ENCODE data around the gene SCARF2. TPM values are rescaled to one million over a fixed set of nuclear protein-coding genes. Genes with fewer than 3 reads are reported as not detected.
"Not testable (repeated sequence)": the region's sequence is repeated elsewhere in the genome, so short reads cannot be mapped to it uniquely, and the experiment has no call there.

Gene SCARF2
- total RNA-seq, 2 experiments from 2014 or later = 1.5 to 1.7 TPM

GRCh38 chr22:20456722-20457076 is 19.1 kb upstream of the SCARF2 start:
- no peak for DNase-seq
- H3K27ac Mint-ChIP-seq = peak overlapping the region; percentile 62
- H3K27me3 Mint-ChIP-seq = no peaks in the 10 kb centered on the region
- peaks cover 12% of the 10 kb centered on the region for H3K4me1 Mint-ChIP-seq
- ATAC-seq (ENCODE audit: low read depth) = no peak
- H3K4me3 Mint-ChIP-seq = no peak overlapping the region
- no peaks in the 10 kb centered on the region for H3K9me3 Mint-ChIP-seq
- peaks cover 21% of the 10 kb centered on the region for H3K36me3 Mint-ChIP-seq
- POLR2A ChIA-PET = interaction anchor here (0.8 to 1.2 kb wide), 3 partner anchors 16 to 38 kb away, joined by 3 to 5 read pairs (median 3); no protein-coding TSS in a partner anchor

- Mint-ChIP-seq H3K4me1 (peaks cover 12% of the 10 kb centered on the region), H3K27me3 (no peaks in the 10 kb centered on the region), H3K9me3 (no peaks in the 10 kb centered on the region), H3K4me3 (no peak overlapping the region), H3K27ac (peak overlapping the region; percentile 62), H3K36me3 (peaks cover 21% of the 10 kb centered on the region)
- ATAC-seq (ENCODE audit: low read depth) (peak; percentile 84), DNase-seq (peak; percentile 74)
- POLR2A ChIA-PET = interaction anchor here (0.8 to 1.2 kb wide), 3 partner anchors 15 to 38 kb away, joined by 3 to 5 read pairs (median 3); no protein-coding TSS in a partner anchor
These were observed 18.6 kb upstream of the SCARF2 start for GRCh38 chr22:20456064-20456721.

DNA sequence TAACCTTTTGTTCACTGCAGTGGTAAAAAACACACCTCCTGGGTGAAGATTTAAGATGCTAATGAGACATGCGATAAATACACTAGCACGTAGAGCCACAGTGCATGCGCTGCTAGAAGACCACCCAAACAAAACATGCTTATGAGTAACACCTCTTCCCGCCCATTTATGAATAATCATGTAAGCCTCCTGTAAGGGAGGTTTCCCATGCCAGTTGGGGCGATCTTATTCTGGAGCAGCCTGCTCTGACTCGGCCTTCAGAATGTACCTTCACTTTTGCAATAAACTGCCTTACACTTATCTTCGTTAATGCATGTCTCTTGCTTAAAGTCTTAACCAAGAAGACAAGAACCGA is 18.1 kb upstream of the SCARF2 start:
- Mint-ChIP-seq H3K27ac (no peak overlapping the region), H3K36me3 (peaks cover 17% of the 10 kb centered on the region), H3K4me3 (no peak overlapping the region), H3K4me1 (peaks cover 12% of the 10 kb centered on the region), H3K9me3 (no peaks in the 10 kb centered on the region), H3K27me3 (no peaks in the 10 kb centered on the region)
- no peak for ATAC-seq (ENCODE audit: low read depth)
- no peak for DNase-seq
- POLR2A ChIA-PET = interaction anchor here (1.0 to 1.2 kb wide), 2 partner anchors 37 kb away, joined by 4 to 5 read pairs; no protein-coding TSS in a partner anchor

DNA sequence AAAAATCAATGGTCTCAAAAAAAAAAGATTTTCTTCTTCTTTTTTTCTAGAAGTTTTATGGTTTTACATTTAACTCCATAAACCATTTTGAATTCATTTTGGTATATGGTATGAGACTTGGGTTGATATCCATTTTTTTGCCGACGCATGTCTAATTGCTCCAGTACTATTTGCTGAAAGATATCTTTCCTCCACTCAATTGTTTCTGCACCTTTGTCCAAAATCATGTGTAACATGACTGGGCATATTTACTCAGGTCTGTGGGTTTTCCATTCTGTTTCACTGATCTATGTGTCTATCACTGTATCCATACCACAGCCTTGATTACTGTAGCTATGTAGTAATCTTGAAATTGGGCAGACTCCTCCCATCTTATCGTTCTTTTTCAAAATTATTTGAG is 15.6 kb upstream of the SCARF2 start:
- ATAC-seq (ENCODE audit: low read depth) = no peak
- Mint-ChIP-seq H3K4me3 (no peak overlapping the region), H3K27ac (no peak overlapping the region), H3K27me3 (no peaks in the 10 kb centered on the region), H3K4me1 (peaks cover 11% of the 10 kb centered on the region), H3K36me3 (peaks cover 11% of the 10 kb centered on the region), H3K9me3 (no peaks in the 10 kb centered on the region)
- POLR2A ChIA-PET = no interaction called here
- no peak for DNase-seq

DNA sequence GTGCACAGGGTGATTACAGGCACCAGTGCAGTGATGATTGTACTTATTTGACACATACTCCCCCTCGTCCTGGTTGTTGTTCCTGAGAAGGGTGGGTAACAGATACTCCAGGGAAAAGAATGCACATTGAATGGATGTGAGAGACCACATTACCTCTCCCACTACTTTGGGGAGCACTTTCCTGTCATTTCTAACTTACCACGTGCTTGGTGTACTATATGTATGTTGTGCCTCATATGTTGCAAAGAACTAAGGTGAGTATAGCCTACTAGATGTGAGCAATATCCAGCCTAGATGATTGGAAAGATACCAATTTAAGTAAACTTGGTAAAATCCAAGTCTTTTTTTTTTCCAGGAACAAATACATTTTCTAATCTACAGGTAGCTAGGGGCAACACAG is 14.3 kb upstream of the SCARF2 start:
- no peak for ATAC-seq (ENCODE audit: low read depth)
- no peak overlapping the region for H3K4me3 Mint-ChIP-seq
- H3K27me3 Mint-ChIP-seq = no peaks in the 10 kb centered on the region
- H3K4me1 Mint-ChIP-seq = peaks cover 11% of the 10 kb centered on the region
- H3K36me3 Mint-ChIP-seq = peaks cover 11% of the 10 kb centered on the region
- POLR2A ChIA-PET = no interaction called here
- no peak overlapping the region for H3K27ac Mint-ChIP-seq
- no peak for DNase-seq
- no peaks in the 10 kb centered on the region for H3K9me3 Mint-ChIP-seq

GRCh38 chr22:20451129-20451778 is 13.6 kb upstream of the SCARF2 start:
- H3K4me3 Mint-ChIP-seq; ATAC-seq (ENCODE audit: low read depth); H3K27ac Mint-ChIP-seq; H3K4me1 Mint-ChIP-seq; H3K9me3 Mint-ChIP-seq; DNase-seq; POLR2A ChIA-PET; H3K27me3 Mint-ChIP-seq: not testable (repeated sequence)
- peaks cover 11% of the 10 kb centered on the region for H3K36me3 Mint-ChIP-seq

DNA sequence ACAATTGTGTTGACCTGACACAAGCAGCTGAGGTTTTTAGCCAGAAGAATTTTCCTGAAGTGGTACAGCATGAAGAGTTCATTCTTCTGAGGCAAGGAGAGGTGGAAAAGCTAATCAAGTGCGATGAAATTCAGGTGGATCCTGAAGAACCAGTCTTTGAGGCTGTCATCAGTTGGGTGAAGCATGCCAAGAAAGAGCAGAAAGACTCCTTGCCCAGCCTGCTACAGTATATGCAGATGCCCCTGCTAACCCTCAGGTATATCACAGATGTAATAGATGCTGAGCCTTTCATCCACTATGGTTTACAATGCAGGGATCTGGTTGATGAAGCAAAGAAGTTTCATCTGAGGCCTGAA is 12.9 kb upstream of the SCARF2 start:
- POLR2A ChIA-PET = no interaction called here
- DNase-seq (no peak), ATAC-seq (ENCODE audit: low read depth) (no peak)
- no peaks in the 10 kb centered on the region for H3K27me3 Mint-ChIP-seq
- H3K4me3 Mint-ChIP-seq = no peak overlapping the region
- H3K27ac Mint-ChIP-seq = no peak overlapping the region
- H3K4me1 Mint-ChIP-seq = peaks cover 2% of the 10 kb centered on the region
- peaks cover 5% of the 10 kb centered on the region for H3K36me3 Mint-ChIP-seq
- H3K9me3 Mint-ChIP-seq = no peaks in the 10 kb centered on the region

DNA sequence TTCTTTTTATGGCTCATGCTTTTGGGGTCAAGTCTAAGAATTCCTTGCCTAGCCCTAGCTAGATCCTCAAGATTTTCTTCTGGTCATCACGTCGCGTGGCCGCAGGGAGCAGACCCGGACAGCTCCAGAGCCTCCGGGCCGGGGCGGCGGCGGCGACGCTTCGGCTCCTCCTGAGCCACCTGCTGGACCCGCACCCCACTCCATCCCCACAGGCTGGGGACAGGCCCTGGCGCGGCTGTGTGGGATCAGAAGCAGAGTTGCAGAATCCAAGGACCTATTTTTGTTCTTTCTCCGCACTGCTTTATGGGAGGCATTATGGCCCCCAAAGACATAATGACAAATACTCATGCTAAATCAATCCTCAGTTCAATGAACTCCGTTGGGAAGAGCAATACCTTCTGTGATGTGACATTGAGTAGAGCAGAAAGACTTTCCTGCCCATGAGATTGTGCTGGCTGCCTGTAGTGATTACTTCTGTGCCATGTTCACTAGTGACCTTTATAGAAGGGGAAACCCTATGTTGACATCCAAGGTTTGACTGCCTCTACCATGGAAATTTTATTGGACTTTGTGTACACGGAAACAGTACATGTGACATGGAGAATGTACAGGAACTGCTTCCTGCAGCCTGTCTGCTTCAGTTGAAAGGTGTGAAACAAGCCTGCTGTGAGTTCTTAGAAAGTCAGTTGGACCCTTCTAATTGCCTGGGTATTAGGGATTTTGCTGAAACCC is 12.4 kb upstream of the SCARF2 start:
- Mint-ChIP-seq H3K4me3 (no peak overlapping the region), H3K36me3 (peaks cover 3% of the 10 kb centered on the region), H3K27me3 (no peaks in the 10 kb centered on the region), H3K9me3 (no peaks in the 10 kb centered on the region), H3K4me1 (peaks cover 2% of the 10 kb centered on the region), H3K27ac (no peak overlapping the region)
- ATAC-seq (ENCODE audit: low read depth) (no peak), DNase-seq (no peak)
- POLR2A ChIA-PET = no interaction called here

DNA sequence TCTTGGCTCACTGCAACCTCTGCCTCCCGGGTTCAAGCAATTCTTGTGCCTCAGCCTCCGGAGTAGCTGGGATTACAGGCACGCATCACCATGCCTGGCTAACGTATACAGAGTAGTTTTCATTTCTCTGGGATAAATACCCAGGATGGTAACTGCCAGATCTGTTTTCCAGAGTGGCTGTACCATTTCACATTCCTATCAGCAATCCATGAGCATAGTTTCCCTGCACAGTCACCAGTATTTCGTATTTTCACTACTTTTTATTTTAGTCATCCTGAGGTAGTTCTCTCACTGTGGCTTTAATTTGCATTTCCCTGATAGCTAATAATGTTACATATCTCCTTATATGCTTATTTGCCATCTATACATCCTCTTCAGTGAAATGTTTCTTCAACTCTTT is 11.0 kb upstream of the SCARF2 start:
- H3K4me3 Mint-ChIP-seq = no peak overlapping the region
- peaks cover 8% of the 10 kb centered on the region for H3K36me3 Mint-ChIP-seq
- no peak for DNase-seq
- no peak overlapping the region for H3K27ac Mint-ChIP-seq
- no peak for ATAC-seq (ENCODE audit: low read depth)
- POLR2A ChIA-PET = no interaction called here
- H3K27me3 Mint-ChIP-seq = no peaks in the 10 kb centered on the region
- peaks cover 1% of the 10 kb centered on the region for H3K4me1 Mint-ChIP-seq
- no peaks in the 10 kb centered on the region for H3K9me3 Mint-ChIP-seq

DNA sequence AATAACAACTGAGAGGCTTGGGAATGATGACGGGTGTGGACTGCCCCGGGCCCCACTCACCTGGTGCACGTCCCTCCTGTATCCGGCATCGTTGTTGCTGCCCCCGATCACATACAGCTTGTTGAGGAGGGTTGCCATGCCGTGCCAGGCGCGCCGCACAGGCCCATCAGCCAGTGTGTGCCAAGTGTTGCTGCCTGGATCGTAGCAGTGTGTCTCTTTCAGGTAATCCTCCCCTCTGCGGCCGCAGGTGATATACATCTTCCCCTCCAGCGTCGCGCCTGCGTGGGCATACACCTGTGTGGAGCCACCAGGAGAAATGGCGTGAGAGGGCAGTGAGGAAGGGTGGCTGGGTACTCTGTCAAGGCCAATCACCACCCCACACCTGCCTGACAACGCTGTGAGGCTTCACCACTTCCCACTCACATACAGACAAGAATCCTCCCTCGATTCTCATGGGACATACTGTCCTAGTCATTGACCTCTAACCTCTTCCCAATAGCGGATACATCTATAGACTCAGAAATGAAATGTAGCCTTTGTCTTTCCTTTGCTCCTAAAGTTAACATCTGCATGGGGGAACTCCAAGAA is 8.9 kb upstream of the SCARF2 start:
- POLR2A ChIA-PET = no interaction called here
- Mint-ChIP-seq H3K9me3 (no peaks in the 10 kb centered on the region), H3K4me1 (peaks cover 1% of the 10 kb centered on the region), H3K4me3 (no peak overlapping the region), H3K27me3 (no peaks in the 10 kb centered on the region), H3K36me3 (peaks cover 6% of the 10 kb centered on the region), H3K27ac (no peak overlapping the region)
- no peak for DNase-seq
- ATAC-seq (ENCODE audit: low read depth) = no peak

- POLR2A ChIA-PET = no interaction called here
- Mint-ChIP-seq H3K9me3 (no peaks in the 10 kb centered on the region), H3K27ac (no peak overlapping the region), H3K4me1 (peaks cover 1% of the 10 kb centered on the region), H3K36me3 (peaks cover 6% of the 10 kb centered on the region), H3K4me3 (no peak overlapping the region), H3K27me3 (no peaks in the 10 kb centered on the region)
- DNase-seq (no peak), ATAC-seq (ENCODE audit: low read depth) (no peak)
These were observed 6.7 kb upstream of the SCARF2 start for GRCh38 chr22:20444325-20444724.

DNA sequence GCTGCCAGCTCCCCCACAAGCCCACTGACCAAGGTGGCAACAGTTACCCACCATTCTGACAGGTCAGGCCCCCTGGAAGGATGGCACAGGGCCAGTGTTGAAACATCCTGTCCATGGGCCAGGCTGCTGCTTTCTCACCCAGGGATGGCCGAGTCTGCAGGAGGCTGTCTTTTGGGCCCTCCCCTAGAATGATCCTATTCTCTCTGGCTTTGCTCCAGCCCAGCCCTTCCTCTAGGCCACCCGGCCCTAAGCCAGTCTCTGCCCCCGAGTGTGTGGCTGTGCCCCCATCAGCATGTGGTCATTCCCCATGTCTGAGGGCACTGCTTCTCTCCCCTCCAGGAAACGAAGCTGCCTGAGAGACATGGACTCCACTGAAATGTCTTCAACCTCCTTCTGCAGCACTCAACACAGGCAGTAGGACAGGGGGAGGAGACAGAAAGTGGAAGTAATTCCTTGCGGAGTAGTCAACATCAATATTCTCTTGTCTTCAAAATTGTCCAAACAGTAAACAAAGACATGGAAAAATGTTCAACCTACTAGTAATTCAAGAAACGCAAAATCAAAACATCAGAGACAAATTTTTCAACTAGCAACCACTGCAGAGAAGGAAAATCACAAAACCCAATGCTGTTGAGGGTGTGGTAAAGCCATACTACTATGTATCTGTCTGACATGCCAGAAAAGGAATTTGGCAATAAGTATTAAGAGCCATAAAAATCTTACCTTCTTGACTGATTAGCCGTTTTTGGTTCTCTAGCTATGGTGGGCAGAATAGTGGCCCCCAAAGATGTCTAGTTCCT is 5.1 kb upstream of the SCARF2 start:
- ATAC-seq (ENCODE audit: low read depth) = no peak
- Mint-ChIP-seq H3K4me3 (no peak overlapping the region), H3K36me3 (peaks cover 6% of the 10 kb centered on the region), H3K9me3 (no peaks in the 10 kb centered on the region), H3K27ac (no peak overlapping the region), H3K27me3 (peaks cover 9% of the 10 kb centered on the region), H3K4me1 (peaks cover 3% of the 10 kb centered on the region)
- POLR2A ChIA-PET = no interaction called here
- no peak for DNase-seq
